Stimulated activated CD4-positive, alpha-beta T cell treated with anti-CD3 and anti-CD28 coated beads, TNF-alpha, amount 100 ng/mL, for 24 hours (primary cell): Measurements from ENCODE around the gene MRPL10.

Experiments used
- DNase-seq, 3 experiments: peaks; one replicate each; pipeline ENCODE4 v3.0.0-alpha.2; 2020; ENCODE audit warnings: low read depth in 3 of 3

The MRPL10 gene

GRCh38 chr17:47813512-47814031, 17.8 kb downstream of the MRPL10 start:
- DNase-seq, result no peak

- DNase-seq, result no peak
Observed at GRCh38 chr17:47813077-47813476, 18.3 kb downstream of the MRPL10 start.

- no peak for DNase-seq
Observed at GRCh38 chr17:47812146-47812920, 19.0 kb downstream of the MRPL10 start.

- no peak for DNase-seq
Observed at GRCh38 chr17:47811709-47812108, 19.6 kb downstream of the MRPL10 start.

GRCh38 chr17:47810901-47811635, 20.3 kb downstream of the MRPL10 start:
- DNase-seq, result no peak

- peak in 1 of 3 experiments; percentile 11 for DNase-seq
Observed at GRCh38 chr17:47810200-47810821, 21.0 kb downstream of the MRPL10 start.

- no peak for DNase-seq
Observed at GRCh38 chr17:47808830-47809480, 22.4 kb downstream of the MRPL10 start.

- DNase-seq, result no peak
Observed at GRCh38 chr17:47808036-47808829, 23.1 kb downstream of the MRPL10 start.

GRCh38 chr17:47807421-47807820, 23.9 kb downstream of the MRPL10 start:
- DNase-seq, result no peak

GRCh38 chr17:47806913-47807255, 24.5 kb downstream of the MRPL10 start:
- DNase-seq, result no peak

- DNase-seq, result no peak
Observed at GRCh38 chr17:47806026-47806912, 25.1 kb downstream of the MRPL10 start.

- no peak for DNase-seq
Observed at GRCh38 chr17:47804461-47804860, 26.9 kb downstream of the MRPL10 start.

GRCh38 chr17:47803751-47804150, 27.6 kb downstream of the MRPL10 start:
- no peak for DNase-seq

GRCh38 chr17:47803201-47803600, 28.1 kb downstream of the MRPL10 start:
- no peak for DNase-seq

- DNase-seq, result peak; percentile 20 to 61 (median 37)
Observed at GRCh38 chr17:47802341-47803022, 28.9 kb downstream of the MRPL10 start.

GRCh38 chr17:47801906-47802305, 29.4 kb downstream of the MRPL10 start:
- DNase-seq, result no peak

- no peak for DNase-seq
Observed at GRCh38 chr17:47801176-47801765, 30.1 kb downstream of the MRPL10 start.

GRCh38 chr17:47800686-47801085, 30.7 kb downstream of the MRPL10 start:
- no peak for DNase-seq

- no peak for DNase-seq
Observed at GRCh38 chr17:47797797-47798196, 33.5 kb downstream of the MRPL10 start.
